ENCODE data around the gene E2F8.

DNA sequence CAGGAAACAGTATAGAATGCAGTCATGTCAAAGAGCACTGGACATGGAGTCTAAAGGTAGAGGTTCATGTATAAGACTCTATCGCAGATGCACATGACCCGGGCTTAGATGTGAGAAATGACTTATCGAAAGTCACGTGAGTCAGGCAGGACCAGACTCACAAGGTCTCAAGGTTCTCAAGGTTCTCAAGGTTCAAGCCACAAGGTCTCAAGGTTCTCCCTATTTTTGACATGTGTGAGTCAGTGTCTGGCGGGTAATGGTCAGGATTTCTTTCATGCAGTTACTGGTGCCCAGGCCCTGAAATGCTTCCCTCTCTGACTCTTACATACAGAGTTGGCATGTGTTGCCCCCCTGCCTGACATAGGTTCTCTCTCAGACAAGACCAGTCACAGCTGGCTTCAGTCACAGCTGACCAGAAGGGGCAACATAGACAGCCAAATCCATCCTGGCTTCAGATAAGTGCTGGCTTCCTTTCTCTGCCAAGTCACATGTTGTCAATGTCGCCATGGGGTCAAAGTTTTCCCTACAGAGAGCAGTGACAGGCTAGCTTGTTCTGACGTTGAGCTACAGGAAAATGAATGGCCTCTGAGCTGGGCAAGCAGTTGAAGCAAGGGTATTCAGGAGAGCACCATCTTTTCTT, 49.1 kb downstream of the E2F8 start:
- TF ChIP-seq YY1 (IDR thresholded peaks at IDR 0.05; ENCODE audit: insufficient read depth, insufficient read length): no peak
- TF ChIP-seq SUZ12 (IDR thresholded peaks at IDR 0.05; ENCODE audit: extremely low read depth, insufficient read depth, insufficient read length): no peak
- no peak for TF ChIP-seq ZNF274 (IDR thresholded peaks at IDR 0.05; ENCODE audit: low read depth, low read length)

Data from NT2/D1 (cell line).